ENCODE results near the gene ECM2. TPM values are rescaled to one million over a fixed set of nuclear protein-coding genes. Genes with fewer than 3 reads are reported as not detected.

The ECM2 gene
- total and polyA plus RNA-seq, 2 of the 8 experiments (the other 6 are each of a cell fraction or from before 2014, with no cell fraction given), result not detected

GRCh38 chr9:92500725-92501124 is 35.1 kb downstream of the ECM2 start:
- Histone ChIP-seq H4K8ac (ENCODE audit: extremely low read depth, insufficient read depth, low read length) (no peak overlapping the region), H3K4me3 (ENCODE audit: extremely low read depth in 1 of 4, insufficient read depth in 2 of 4, low read depth in 3 of 4, low read length in 4 of 4) (no peak overlapping the region), H3K79me1 (ENCODE audit: low read depth, low read length) (no peaks in the 10 kb centered on the region), H3K27ac (ENCODE audit: low read depth, low read length) (no peak overlapping the region), H4K20me1 (replicated peaks in 1 of 2; ENCODE audit: control insufficient read depth in 1 of 2, insufficient read depth in 2 of 2, low read length in 2 of 2) (no peaks in the 10 kb centered on the region), H3K36me3 (ENCODE audit: control insufficient read depth in 2 of 4, insufficient read depth in 4 of 4, low read length in 3 of 4) (no peaks in the 10 kb centered on the region), H3K23me2 (ENCODE audit: low read depth, low read length) (no peaks in the 10 kb centered on the region), H4K91ac (replicated peaks; ENCODE audit: insufficient read length, low read length) (no peak overlapping the region), H2AFZ (ENCODE audit: low read length) (no peak overlapping the region), H3K9me3 (ENCODE audit: insufficient read depth in 2 of 2, low read depth in 1 of 2, low read length in 1 of 2) (no peaks in the 10 kb centered on the region), H2BK12ac (ENCODE audit: low read depth, low read length) (no peak overlapping the region), H2BK120ac (replicated peaks; ENCODE audit: low read depth, low read length) (no peak overlapping the region), H3K56ac (replicated peaks; ENCODE audit: insufficient read length, low read depth, low read length) (no peak overlapping the region), H2BK5ac (ENCODE audit: low read depth, low read length) (no peak overlapping the region), H2BK15ac (ENCODE audit: low read length) (no peak overlapping the region), H3K9ac (replicated peaks in 1 of 4; ENCODE audit: extremely low read depth in 1 of 4, low read depth in 3 of 4, low read length in 3 of 4) (no peak overlapping the region), H2AK5ac (ENCODE audit: low read depth, low read length) (no peak overlapping the region), H3K14ac (ENCODE audit: insufficient read length) (no peak overlapping the region), H3K18ac (ENCODE audit: extremely low read depth, low read length) (no peak overlapping the region), H3K4me2 (ENCODE audit: insufficient read depth in 1 of 2, low read depth in 2 of 2, low read length in 2 of 2) (no peak overlapping the region), H3K4ac (replicated peaks; ENCODE audit: insufficient read length, low read depth, low read length) (no peak overlapping the region), H3K4me1 (replicated peaks in 1 of 4; ENCODE audit: control insufficient read depth in 3 of 4, insufficient read depth in 4 of 4, low read length in 3 of 4) (peaks cover 0 to 3% (median 2%) of the 10 kb centered on the region in 4 experiments; a peak in 4 of 7 replicates), H4K5ac (ENCODE audit: insufficient read length, low read depth, low read length) (no peak overlapping the region), H2BK20ac (ENCODE audit: low read length) (no peak overlapping the region), H3K79me2 (ENCODE audit: control insufficient read depth in 1 of 2, insufficient read depth in 2 of 2, low read length in 2 of 2) (no peaks in the 10 kb centered on the region), H3K23ac (ENCODE audit: insufficient read length) (no peak overlapping the region), H3K27me3 (replicated peaks in 1 of 4; ENCODE audit: control insufficient read depth in 3 of 4, extremely low read depth in 1 of 4, insufficient read depth in 3 of 4, low read length in 3 of 4) (no peaks in the 10 kb centered on the region)
- DNase-seq (ENCODE audit: low read depth in 1 of 2, low spot score in 2 of 2), result no peak
- 89% methylated on average over 5 of the region's 5 CpGs; no CpG with 5 or more reads in 1 of the 2 experiments for WGBS, 2 experiments (ENCODE audit: extremely low coverage in 1 of 2, insufficient coverage in 1 of 2, insufficient read length in 1 of 2, insufficient replicate concordance in 2 of 2, low coverage in 1 of 2, low lambda C conversion rate in 2 of 2, missing lambda C conversion rate in 1 of 2)
- no peak for TF ChIP-seq NANOG (IDR thresholded peaks at IDR 0.05; ENCODE audit: insufficient read depth, low read depth, low read length, poor library complexity, severe bottlenecking)
- no peak for TF ChIP-seq GTF2F1 (IDR thresholded peaks at IDR 0.05; ENCODE audit: borderline replicate concordance, low read depth, low read length)
- no peak for TF ChIP-seq MAX (IDR thresholded peaks at IDR 0.05)
- TF ChIP-seq EP300 (IDR thresholded peaks at IDR 0.05; ENCODE audit: borderline replicate concordance in 1 of 2, low read depth in 2 of 2, low read length in 2 of 2), result no peak
- no peak for TF ChIP-seq TEAD4 (IDR thresholded peaks at IDR 0.05; ENCODE audit: low read depth, low read length)
- TF ChIP-seq POU5F1 (IDR thresholded peaks at IDR 0.05; ENCODE audit: low read depth, low read length), result no peak
- no peak for TF ChIP-seq SRF (IDR thresholded peaks at IDR 0.05; ENCODE audit: low read depth, low read length)
- TF ChIP-seq SUZ12 (IDR thresholded peaks at IDR 0.05; ENCODE audit: low read length), result no peak
- no peak for TF ChIP-seq SP2 (IDR thresholded peaks at IDR 0.05; ENCODE audit: low read length)
- no peak for TF ChIP-seq ATF3 (IDR thresholded peaks at IDR 0.05; ENCODE audit: insufficient read depth, low read depth, low read length)
- TF ChIP-seq USF2 (IDR thresholded peaks at IDR 0.05; ENCODE audit: low read length), result no peak
- no peak for TF ChIP-seq JUND (IDR thresholded peaks at IDR 0.05; ENCODE audit: low read length)
- TF ChIP-seq TCF12 (IDR thresholded peaks at IDR 0.05; ENCODE audit: low read depth, low read length), result no peak
- no peak for FAIRE-seq
- ChIA-PET POLR2A (ENCODE audit: partially characterized antibody) (no interaction called here), CTCF (ENCODE audit: partially characterized antibody) (interaction anchor here (0.9 to 3.7 kb wide), 6 partner anchors 7 to 206 kb away, joined by 3 to 19 read pairs (median 8); no protein-coding TSS in a partner anchor)
